HT1080 (cell line): ENCODE measurements around the gene NAA40. TPM values are rescaled to one million over a fixed set of nuclear protein-coding genes. Genes with fewer than 3 reads are reported as not detected.

Experiments
- DNase-seq: peaks from one replicate; pipeline ENCODE4 v3.0.0-alpha.2; 2015; ENCODE audit warnings: low read depth
- total RNA-seq: library from RNA; depleted of rRNA; stranded (reverse); fragments of >200 nt; shearing (Covaris generic); gene quantifications from 2 replicates; pipeline ENCODE4 v1.2.3, GENCODE V29; 2014

The NAA40 gene
- total RNA-seq, 1 experiment from 2014 or later = 15.9 TPM

DNA sequence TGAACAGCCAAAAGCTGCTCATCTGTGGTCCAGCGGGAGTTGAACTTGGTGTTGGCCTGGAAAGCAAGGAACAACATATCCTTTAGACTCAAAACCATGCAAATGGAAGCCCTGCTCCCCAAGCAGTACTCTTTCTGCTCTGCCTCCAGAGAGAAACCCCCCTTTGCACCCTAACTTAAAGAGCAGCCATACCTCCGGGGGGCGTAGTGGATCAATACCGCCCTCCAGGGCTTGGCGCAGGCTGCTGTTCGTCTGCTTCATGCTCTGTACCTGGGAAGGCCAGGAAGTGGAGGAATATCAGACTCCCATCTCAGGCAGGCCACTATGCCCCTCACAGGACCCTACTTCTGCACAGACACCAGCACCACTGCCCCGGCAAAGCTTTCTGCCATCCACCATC, 26.1 kb upstream of the NAA40 start:
- DNase-seq = no peak

DNA sequence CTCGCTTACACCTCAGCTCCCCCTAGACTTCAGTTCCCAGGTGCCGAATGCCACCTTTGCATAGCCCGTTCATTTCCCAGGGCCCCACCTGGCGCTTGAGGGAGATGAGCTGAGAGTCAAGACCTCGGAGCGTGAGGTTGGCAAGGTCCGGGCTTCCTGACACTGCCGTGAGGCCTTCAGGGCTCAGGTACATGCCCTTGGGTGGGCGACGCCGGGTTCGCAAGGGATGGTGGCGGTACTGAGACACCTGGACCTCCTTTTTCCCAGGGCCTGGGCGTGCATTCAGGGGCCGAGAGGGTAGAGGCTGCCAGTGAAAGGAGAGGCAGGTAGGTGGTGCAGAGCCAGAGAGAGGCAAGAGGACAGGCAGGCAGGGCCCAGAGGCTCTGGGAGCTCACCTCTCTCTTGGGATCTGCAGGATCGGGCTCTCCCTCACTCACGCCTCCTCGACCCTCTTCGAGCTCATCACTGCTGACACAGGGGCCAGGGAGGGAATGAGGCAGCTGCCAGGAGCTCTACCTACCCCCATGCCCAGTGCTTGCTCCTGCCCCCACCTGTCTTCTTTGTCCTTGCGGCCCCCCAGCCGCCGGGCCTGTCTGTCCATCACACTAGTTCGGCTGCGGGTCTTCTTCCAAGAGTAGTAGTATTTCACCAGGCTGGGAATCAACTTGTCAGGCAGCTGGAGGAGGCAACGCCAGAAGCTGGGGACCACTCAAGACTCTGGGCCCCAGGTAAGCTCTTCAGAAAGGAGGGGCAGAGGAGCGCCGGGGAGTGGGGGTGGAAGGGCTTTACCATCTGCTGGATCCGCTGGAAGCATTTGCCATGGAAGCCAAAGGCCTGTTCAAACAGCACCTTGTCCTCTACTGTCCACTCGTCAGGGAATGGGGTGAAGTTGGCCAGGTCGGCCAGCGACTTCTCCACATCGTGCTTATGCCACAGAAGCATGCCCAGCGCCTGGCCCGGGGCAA, 24.7 kb upstream of the NAA40 start:
- DNase-seq = no peak

DNA sequence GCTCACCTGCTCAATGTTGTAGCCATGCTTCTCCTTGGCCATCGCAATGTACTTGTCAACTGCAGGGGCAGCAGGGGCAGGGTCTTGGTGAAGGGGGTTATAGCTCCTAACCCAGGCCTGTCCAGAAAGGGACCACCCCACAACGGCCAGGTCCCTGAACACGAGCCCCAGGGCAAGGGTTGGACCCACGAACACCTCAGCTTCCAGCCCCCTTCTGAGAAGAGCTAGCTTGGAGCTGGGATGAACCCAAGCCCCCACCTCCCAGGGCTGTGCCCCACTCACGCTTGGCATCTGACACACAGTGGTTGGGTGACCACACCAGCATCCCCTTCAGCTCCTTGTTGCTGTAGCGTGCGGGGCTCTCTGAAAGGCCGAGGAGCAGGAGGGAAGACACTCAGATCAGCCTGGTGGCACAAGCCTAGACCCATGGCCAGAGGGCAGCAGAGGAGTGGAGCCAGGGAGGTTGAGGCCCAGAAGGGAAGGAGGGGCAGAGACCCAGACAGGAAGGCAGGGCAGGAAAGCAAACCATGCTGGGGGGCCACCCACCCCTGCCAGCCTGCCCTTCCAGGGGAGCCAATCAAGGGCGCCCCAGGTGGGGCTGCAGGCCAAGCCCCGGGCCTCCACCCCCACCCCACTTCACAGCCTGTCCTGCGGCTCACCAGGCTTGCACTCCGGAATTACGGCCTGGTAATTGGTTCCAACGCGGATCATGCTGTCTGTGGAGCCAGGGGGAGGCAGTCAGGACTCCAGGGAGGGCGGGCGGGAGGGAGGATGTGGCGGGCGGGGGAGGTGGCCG, 23.7 kb upstream of the NAA40 start:
- DNase-seq = no peak

DNA sequence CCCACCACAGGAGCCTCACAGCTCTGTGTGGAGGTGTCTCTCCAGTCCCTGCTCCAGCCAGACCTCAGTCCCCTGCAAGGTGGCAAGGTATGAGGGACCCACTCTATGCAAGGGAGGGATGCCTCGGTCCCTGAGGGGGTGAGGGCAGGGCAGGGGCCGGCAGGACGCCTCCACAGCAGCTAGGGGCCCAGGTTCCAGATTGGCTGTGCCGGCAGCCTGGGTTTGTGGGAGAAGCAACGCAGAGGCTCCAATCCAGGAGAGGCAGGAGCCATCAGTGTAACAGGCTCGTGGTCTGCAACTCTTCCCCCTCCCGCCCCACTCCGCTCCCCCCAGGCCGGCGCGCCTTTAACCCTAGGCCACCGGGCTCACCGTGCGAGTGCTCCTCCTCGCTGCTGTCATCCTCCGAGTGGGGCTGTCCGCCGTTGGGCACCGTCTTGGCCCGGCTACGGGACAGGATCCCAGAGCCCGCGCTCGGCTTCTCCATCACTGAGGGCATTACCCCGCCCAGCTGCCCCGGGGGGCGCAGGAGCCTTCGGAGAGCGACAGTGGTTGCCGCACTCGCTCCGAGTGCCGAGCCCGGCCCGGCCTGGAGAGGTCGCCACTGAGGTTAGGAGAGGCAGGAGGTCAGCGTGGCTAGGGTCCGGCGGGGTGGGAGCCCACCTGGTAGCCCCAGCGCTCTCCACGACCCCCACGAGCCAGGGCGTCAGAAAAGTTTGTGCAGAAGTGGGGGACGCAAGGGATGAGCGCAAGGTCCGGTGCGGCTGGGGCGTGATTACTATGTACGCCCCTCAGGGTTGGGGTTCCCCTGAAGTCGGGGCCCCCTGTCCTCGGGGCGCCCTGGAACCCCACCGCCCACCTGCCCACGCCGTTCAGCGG, 22.6 kb upstream of the NAA40 start:
- no peak for DNase-seq

DNA sequence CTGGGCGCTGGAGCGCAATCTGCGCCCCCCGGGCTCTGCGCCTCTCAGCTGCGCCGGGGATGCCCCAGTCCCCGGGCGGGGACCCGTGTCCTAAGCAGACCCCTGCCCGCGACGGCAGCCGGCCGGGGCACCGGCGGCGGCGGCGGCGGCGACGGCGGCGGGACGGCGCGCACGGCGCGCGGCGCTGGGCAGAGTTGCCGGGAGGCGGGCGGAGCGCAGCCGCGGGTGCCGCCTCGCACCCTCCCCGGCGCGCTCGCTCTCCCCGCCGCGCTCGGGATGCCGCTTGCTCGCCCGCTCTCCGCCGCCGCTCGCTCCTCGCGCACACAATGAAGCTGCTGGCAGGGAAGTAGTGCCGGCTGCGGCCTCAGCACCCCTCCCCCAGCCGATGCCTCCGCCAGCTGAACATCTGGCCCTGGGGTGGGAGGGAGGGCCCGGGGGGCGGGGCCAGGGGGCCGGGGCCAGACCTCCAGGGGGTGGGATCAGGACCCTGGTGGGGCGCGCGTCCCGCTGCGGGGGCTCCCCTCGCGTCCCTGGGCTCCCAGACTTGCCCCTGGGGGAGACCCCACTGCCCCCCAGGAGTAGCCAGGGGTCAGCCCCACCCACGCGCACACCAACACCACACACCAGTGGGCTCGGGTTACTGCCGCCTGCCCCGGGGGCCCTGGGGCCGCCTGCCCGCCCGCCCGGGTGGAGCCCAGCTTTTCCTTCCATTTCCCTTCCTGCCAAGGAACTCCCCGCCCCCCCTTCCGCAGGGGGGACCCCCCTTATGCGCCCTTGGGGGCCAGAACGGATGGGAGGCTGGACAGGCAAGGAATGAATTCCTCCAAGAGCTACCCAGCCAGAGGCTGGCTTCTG, 21.7 kb upstream of the NAA40 start, which contains the start of gene RCOR2:
RCOR2 (minus strand) TSS at position 328 of the 855 bp plus-strand sequence. CDS start 708 bp downstream, outside the sequence.
- peak; percentile 47 for DNase-seq

DNA sequence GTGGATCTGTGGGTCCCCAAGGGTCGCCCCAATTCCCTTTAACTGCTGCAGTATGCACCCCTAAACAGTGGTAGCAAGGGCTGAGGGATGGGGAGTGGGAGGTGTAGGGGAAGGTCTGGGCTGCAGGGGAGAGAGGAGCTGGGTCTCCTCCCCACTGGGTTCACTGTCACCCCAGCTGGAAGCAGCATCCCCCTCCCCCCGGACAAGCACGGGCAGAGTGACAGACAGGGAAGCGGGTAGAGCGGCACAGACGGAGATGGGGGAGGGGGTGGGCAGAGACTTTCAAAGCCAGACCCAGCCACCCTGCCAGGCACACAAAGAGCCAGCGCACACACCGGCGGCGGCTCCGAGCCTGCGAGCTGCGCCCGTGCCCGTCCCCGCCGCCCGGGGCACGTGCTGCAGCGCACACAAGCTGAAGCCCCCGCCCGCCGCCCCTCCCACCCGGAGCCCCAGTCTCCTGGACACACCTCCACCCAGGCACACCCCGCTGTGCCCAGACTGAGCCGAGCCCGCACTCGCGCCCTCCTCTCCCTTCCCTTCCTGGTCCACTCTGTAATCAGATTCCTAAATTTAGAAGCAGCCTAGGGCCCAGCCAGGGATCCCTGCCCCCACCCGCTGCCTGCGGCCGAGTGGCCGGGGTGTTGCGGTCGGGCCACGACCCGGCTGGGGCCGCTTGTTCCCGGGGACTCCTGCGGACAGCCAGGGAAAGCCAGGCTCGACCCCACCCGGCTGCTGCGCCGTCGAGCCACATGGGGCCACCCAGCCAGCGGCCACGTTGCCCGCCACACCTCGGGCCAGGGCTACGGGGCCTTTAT, 20.9 kb upstream of the NAA40 start:
- no peak for DNase-seq

DNA sequence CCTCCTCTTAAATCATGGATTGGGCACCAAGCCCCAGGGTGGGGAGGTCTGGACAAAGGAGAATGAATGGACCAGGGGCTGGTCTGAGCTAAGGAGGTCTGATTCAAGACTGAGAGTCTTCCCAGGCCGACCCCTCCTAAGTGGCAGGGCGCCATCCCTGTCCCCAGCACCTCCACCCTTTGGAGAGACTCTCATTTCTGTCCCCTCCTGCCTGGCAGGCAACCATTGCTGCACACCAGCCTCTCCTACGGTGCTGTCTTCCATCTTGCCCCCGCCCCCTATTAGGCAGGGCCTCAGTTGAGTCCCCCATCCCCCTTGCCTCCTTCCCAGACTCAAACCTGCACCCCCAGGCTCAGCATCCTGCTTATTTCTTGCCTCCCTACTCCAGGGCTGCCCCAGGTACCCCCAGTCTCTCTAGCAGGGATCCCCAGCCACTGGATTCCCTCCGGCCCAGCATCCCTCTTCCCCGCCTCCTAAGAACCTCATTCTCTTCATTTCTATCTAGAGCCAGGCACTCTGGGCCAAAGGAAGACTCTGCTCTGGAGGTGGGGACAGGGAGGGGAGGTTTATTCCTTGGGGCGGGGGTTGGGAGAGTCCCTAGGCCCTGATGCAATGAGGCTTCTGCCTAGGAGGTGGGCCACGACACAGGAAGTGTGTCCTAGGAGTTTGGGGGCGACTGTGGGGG, 20.2 kb upstream of the NAA40 start:
- DNase-seq = no peak

DNA sequence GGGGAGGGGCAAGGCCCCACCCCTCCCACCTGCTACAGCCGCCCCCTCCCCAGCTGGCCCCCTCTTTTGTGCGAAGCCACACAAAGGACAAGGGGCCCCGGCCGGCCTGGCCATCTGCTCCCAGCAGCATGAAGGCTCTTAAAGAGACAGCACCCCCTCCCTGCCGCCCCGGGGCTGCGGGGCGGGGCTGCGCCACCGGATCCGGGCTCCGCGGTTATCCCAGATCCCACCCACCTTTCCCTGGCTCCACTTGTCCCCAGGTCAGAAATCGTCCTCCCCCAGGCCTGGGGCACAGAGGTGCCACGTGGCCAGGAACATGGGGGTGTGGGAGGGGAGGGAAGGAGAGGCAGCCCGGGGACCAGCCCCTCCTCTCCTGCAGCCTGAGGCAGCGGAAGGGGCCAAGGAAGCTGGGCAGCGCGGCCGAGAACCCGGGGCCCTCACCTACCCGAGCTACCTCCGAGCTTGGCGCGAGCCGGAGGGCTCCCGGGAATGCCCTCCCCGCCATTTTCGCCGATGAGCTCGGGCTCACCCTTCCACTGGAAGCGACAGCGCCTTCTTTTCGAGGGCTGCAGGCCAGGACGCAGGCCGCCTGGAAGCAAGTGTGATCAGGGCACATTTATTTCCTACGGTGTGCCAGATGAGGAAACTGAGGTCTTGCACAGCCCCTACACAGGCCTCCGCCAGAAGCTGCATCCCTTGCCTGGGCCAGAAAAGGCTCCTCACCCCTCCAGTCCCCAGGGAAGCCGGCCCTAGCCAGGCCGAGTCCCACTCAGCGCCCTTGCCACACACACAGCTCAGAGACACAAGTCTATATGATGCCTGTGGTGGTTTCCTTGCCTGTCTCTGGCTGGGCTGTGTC, 19.3 kb upstream of the NAA40 start:
- DNase-seq = no peak

DNA sequence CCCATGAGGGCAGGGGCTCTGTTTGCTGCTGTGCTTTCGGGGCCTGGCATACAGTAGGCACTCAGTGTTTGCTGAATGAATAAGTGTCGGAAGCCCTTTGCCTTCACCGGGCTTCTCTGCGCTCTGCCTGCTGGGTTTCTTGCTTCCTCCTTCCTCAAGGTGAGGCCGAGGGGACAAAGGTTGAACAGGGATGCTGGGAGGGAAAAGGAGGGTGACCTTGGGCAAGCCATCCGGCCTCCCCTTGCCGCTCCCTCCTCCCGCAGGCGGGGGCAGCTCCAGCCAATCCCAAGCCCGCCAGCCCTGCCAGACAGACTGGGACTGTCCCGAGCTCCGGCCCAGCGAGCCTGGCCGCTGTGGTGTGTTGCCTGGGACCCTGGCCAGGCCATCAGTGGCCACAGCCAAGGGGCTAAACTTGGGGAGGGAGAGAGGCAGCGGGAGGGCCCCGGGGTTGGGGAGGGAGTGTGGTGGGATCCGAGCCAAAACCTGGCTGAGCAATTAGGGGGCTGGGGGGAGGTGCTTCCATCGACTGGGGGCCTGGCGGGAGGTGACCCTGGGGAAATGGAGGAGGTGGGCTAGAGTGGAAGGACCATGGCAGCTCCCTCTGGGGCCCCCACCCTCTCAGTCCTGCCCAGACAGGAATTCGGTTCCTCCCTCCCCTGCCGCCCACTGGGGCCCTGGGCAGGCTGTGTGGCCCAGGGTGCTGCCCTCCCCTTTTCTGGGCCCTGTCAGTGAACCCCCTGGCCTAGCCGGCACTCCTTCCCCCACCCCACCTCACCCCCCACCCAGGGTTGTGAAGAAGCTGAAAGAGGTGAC, 18.5 kb upstream of the NAA40 start:
- DNase-seq = no peak

DNA sequence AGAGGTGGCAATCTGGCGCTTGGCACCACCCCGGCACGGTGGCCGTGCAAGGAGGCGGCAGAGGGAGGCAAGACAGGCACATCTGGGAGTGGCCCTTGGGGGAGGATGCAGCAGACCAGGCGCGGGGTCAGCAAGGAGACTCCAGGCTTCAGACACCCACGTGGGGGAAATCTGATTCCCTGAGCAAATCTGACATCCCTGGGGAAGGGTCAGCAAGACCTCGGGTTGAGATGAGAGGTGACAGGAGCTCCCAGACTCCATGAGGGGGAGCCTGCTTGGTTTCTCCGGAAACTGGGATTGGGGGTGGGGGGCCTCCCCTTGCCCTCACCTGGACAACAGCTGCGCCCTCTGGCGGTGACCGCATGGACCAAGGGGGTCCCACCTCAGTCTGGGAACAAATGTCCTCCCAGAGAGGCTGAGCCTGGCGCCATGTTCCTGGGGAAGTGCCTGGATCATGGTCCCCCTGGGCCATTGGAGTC, 17.8 kb upstream of the NAA40 start:
- DNase-seq = no peak

DNA sequence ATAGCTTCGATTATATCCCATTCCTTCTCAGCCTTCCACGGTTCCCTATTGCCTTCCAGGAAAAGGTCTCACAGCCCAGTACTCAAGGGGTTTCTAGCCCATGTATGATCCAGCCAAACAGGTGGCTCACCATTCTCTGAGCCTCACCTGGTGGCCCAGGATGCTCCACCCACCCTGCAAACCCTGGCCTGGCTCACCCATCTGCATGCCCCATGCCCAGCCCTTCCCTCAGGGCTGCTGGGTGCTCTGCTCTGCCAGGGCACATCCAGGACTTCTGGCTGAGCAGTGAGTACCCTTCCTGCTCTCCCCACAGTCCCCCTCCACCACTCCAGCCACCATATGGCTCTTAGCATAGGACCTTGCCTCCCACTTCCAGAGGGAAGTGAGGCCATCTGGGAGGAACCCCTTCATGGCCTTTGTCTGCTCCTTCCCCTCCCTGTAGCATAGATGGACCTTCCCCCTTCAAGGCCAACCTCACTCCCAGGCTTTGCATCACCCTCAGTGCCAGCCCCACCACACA, 16.1 kb upstream of the NAA40 start:
- DNase-seq = no peak

DNA sequence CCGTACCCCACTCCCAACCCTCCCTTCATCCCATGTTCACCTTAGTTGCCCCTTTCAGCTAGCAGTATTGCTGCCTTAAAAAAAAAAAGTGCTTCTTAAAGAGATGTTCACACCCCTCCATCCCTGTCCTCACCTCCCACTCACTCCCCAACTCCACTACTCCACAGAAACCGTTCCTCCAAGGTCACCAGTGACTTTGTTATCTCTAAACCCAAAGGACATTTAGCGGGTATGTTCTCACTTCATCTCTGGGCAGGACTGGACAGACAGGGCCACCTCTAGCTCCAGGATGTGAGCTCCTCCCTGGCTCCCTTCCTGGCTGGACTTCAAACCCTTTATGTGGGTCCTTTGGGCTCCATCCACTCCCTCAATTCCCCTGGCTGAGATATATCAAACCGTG, 15.5 kb upstream of the NAA40 start:
- DNase-seq = no peak

DNA sequence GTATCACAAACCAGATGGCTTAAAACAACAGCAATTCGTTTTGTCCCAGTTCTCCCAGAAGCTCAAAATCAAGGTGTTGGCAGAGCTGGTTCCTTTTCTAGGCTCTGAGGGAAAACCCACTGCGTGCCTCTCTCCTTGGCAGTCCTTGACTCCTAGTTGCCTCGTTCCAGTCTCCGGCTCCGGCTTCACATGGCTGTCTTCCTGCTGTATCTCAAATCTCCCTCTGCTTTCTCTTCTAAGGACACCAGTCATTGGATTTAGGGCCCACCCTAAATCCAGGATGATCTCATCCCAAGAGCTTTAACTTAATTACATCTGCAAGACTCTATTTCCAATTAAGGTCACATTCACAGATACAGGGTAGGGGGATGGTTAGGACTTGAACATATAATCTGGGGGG, 9.2 kb upstream of the NAA40 start:
- DNase-seq = no peak

DNA sequence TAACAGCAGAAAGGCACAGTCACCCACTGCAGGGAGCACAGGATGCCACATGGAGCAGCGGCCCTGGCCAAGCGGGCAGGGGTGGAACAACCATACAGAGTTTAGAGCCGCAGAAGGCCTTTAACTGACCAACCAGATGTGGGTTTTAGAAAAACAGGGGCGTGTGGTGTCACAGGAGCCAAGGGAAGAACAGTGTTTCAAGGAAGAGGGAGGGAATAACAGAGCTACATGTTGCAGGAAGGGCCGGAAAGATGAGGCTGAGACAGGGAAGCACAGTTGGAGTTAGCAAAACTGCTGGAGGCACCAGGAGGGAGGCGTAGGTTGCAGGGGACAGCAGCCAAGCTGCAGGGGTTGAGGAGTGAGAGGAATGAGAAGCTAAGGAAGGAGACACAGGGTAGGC, 7.8 kb upstream of the NAA40 start:
- DNase-seq = no peak

DNA sequence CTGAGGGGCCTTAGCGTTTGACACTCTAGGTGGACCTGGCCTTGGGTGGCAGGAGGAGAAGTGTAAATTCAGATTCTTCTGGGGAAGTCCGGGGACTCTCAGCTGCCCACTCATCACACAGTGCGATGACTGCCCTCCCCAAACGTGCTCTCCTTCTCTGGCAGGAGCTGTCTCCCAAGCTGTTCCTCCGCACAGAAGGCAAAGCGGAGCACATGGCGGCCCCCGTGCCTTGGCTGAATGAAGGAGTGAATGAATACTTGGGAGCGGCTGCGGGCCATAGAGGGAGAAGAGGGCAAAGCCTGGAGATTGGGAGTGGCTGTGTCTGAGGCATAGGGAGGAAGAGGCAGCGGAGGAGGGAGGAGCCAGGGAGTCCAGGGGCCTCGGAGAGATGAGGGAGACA, 6.9 kb upstream of the NAA40 start:
- DNase-seq = no peak

DNA sequence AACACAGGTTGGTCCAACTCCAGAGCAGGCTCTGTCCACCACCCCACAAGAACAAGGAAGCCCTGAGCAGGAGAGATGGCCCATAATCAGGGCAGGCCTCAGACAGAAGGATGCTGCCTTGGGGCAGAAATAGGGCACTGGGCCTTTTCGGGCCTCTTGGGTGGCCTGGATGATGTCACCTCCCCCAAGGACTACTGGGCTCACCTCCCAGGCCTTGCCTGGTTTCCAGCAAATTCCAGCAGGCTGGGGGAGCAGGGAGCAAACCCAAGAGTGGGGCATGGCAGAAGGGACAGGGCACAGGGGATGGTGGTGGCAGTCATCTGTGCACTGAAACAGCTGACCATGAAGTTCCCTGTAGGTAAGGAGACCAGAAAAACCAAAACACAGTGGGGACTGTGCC, 5.3 kb upstream of the NAA40 start:
- no peak for DNase-seq
